HG03097 (cell line): ENCODE results near the gene SLC6A3.

Source experiments
- ATAC-seq: cut with Tn5 transposase; IDR thresholded peaks from one replicate; pipeline ENCODE4 v1.9.1; 2021; ENCODE audit not compliant: unreplicated experiment, low FRiP score

SLC6A3 gene

GRCh38 chr5:1392261-1392660, 53.0 kb downstream of the SLC6A3 start:
- no peak for ATAC-seq

GRCh38 chr5:1391691-1392090, 53.5 kb downstream of the SLC6A3 start:
- no peak for ATAC-seq

GRCh38 chr5:1390861-1391600, 54.2 kb downstream of the SLC6A3 start:
- ATAC-seq, result no peak

GRCh38 chr5:1390333-1390732, 54.9 kb downstream of the SLC6A3 start:
- no peak for ATAC-seq

GRCh38 chr5:1388383-1388967, 56.8 kb downstream of the SLC6A3 start:
- no peak for ATAC-seq

GRCh38 chr5:1387876-1388275, 57.4 kb downstream of the SLC6A3 start:
- ATAC-seq, result no peak

- ATAC-seq, result no peak
Measured at GRCh38 chr5:1387059-1387755, 58.0 kb downstream of the SLC6A3 start.

- ATAC-seq, result no peak
Measured at GRCh38 chr5:1386274-1386717, 58.9 kb downstream of the SLC6A3 start.

- peak; percentile 78 for ATAC-seq
Measured at GRCh38 chr5:1385395-1386273, 59.6 kb downstream of the SLC6A3 start.

- ATAC-seq, result no peak
Measured at GRCh38 chr5:1384521-1384920, 60.7 kb downstream of the SLC6A3 start.

GRCh38 chr5:1383886-1384401, 61.3 kb downstream of the SLC6A3 start:
- ATAC-seq, result no peak

GRCh38 chr5:1383344-1383743, 61.9 kb downstream of the SLC6A3 start:
- no peak for ATAC-seq

GRCh38 chr5:1382248-1382700, 63.0 kb downstream of the SLC6A3 start:
- ATAC-seq, result no peak

- no peak for ATAC-seq
Measured at GRCh38 chr5:1381370-1382247, 63.6 kb downstream of the SLC6A3 start.

GRCh38 chr5:1380910-1381309, 64.3 kb downstream of the SLC6A3 start:
- no peak for ATAC-seq

GRCh38 chr5:1380011-1380817, 65.0 kb downstream of the SLC6A3 start:
- no peak for ATAC-seq

- no peak for ATAC-seq
Measured at GRCh38 chr5:1378866-1379659, 66.2 kb downstream of the SLC6A3 start.

- no peak for ATAC-seq
Measured at GRCh38 chr5:1378096-1378495, 67.1 kb downstream of the SLC6A3 start.
